WTC11 (cell line): ENCODE results near the gene YLPM1.

Experiments used
- CREB1 ChIP-seq: sonication (generic); formaldehyde crosslinking; IDR thresholded peaks from 2 replicates; pipeline ENCODE4 v1.8.0; 2023; ENCODE audit warnings: mild to moderate bottlenecking, missing genetic modification reagents
- MXD4 ChIP-seq: fragments of 250-450 bp; sonication (Bioruptor Pico); IDR thresholded peaks from 2 replicates; pipeline ENCODE4 v1.8.0; 2021; ENCODE audit warnings: mild to moderate bottlenecking, moderate library complexity, borderline replicate concordance
- NFYB ChIP-seq: sonication (generic); formaldehyde crosslinking; conservative IDR thresholded peaks from 2 replicates; pipeline ENCODE4 v1.8.0; 2022; ENCODE audit warnings: low read depth, missing genetic modification reagents
- NR3C1 ChIP-seq: sonication (generic); formaldehyde crosslinking; conservative IDR thresholded peaks from 2 replicates; pipeline ENCODE4 v1.8.1; 2023; ENCODE audit warnings: low read depth, mild to moderate bottlenecking, missing genetic modification reagents
- SMAD3 ChIP-seq: sonication (generic); formaldehyde crosslinking; IDR thresholded peaks from 2 replicates; pipeline ENCODE4 v1.8.0; 2022; ENCODE audit warnings: missing genetic modification reagents, mild to moderate bottlenecking, borderline replicate concordance
- SP1 ChIP-seq: sonication (generic); formaldehyde crosslinking; conservative IDR thresholded peaks from 2 replicates; pipeline ENCODE4 v1.8.1; 2022; ENCODE audit warnings: missing genetic modification reagents
- TF ChIP-seq, protein P1 (sequence below): sonication (generic); formaldehyde crosslinking; IDR thresholded peaks from 2 replicates; pipeline ENCODE4 v1.8.1; 2023; ENCODE audit warnings: mild to moderate bottlenecking, missing genetic modification reagents, moderate library complexity
- TF ChIP-seq, protein P2 (sequence below): fragments of 200-600 bp; IDR thresholded peaks from 2 replicates; pipeline ENCODE4 v1.8.0; 2022; ENCODE audit warnings: antibody characterized with exemption
- TF ChIP-seq, protein P3 (sequence below): sonication (generic); formaldehyde crosslinking; conservative IDR thresholded peaks from 2 replicates; pipeline ENCODE4 v1.8.1; 2022; ENCODE audit warnings: mild to moderate bottlenecking, missing genetic modification reagents
- TF ChIP-seq, protein P4 (sequence below): sonication (generic); formaldehyde crosslinking; IDR thresholded peaks from 2 replicates; pipeline ENCODE4 v1.8.0; 2022; ENCODE audit warnings: mild to moderate bottlenecking, missing genetic modification reagents
- TF ChIP-seq, protein P5 (sequence below): sonication (generic); formaldehyde crosslinking; IDR thresholded peaks from 2 replicates; pipeline ENCODE4 v1.8.1; 2022; ENCODE audit warnings: low read depth, missing genetic modification reagents, borderline replicate concordance
- TF ChIP-seq, protein P6 (sequence below): sonication (generic); formaldehyde crosslinking; IDR thresholded peaks from 2 replicates; pipeline ENCODE4 v1.8.1; 2022; ENCODE audit warnings: mild to moderate bottlenecking, moderate library complexity, missing genetic modification reagents

DNA sequence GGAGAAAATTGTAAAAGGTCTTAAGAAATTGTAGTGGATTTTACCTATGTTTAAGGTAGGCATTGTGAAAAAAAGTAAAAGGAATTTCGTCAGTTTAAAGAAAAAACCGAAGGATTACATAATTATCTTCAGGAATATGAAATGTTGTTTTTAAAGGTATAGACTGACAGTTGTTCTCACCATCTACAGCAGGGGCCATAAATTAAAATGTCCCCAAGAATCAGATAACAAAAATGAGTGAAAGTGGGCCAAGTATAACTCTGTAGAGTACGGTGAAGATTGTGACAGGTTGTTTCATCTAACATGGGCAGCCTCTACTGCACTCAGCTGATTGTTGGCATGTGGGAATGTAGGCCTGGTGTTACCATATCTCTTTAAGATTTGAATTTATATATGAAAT, 38.3 kb downstream of the YLPM1 start:
- TF ChIP-seq, protein P1, sequence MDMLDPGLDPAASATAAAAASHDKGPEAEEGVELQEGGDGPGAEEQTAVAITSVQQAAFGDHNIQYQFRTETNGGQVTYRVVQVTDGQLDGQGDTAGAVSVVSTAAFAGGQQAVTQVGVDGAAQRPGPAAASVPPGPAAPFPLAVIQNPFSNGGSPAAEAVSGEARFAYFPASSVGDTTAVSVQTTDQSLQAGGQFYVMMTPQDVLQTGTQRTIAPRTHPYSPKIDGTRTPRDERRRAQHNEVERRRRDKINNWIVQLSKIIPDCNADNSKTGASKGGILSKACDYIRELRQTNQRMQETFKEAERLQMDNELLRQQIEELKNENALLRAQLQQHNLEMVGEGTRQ (CRISPR knock-in tag): no peak
- TF ChIP-seq, protein P2, sequence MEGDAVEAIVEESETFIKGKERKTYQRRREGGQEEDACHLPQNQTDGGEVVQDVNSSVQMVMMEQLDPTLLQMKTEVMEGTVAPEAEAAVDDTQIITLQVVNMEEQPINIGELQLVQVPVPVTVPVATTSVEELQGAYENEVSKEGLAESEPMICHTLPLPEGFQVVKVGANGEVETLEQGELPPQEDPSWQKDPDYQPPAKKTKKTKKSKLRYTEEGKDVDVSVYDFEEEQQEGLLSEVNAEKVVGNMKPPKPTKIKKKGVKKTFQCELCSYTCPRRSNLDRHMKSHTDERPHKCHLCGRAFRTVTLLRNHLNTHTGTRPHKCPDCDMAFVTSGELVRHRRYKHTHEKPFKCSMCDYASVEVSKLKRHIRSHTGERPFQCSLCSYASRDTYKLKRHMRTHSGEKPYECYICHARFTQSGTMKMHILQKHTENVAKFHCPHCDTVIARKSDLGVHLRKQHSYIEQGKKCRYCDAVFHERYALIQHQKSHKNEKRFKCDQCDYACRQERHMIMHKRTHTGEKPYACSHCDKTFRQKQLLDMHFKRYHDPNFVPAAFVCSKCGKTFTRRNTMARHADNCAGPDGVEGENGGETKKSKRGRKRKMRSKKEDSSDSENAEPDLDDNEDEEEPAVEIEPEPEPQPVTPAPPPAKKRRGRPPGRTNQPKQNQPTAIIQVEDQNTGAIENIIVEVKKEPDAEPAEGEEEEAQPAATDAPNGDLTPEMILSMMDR: no peak
- TF ChIP-seq, protein P3, sequence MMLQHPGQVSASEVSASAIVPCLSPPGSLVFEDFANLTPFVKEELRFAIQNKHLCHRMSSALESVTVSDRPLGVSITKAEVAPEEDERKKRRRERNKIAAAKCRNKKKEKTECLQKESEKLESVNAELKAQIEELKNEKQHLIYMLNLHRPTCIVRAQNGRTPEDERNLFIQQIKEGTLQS: no peak
- TF ChIP-seq NR3C1 (CRISPR knock-in tag) (no peak), SP1 (CRISPR knock-in tag) (no peak), NFYB (CRISPR knock-in tag) (no peak), SMAD3 (CRISPR knock-in tag) (no peak), MXD4 (CRISPR knock-in tag) (no peak), CREB1 (CRISPR knock-in tag) (no peak)
- TF ChIP-seq, protein P4, sequence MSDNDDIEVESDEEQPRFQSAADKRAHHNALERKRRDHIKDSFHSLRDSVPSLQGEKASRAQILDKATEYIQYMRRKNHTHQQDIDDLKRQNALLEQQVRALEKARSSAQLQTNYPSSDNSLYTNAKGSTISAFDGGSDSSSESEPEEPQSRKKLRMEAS: no peak
- TF ChIP-seq, protein P5, sequence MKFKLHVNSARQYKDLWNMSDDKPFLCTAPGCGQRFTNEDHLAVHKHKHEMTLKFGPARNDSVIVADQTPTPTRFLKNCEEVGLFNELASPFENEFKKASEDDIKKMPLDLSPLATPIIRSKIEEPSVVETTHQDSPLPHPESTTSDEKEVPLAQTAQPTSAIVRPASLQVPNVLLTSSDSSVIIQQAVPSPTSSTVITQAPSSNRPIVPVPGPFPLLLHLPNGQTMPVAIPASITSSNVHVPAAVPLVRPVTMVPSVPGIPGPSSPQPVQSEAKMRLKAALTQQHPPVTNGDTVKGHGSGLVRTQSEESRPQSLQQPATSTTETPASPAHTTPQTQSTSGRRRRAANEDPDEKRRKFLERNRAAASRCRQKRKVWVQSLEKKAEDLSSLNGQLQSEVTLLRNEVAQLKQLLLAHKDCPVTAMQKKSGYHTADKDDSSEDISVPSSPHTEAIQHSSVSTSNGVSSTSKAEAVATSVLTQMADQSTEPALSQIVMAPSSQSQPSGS: no peak
- TF ChIP-seq, protein P6, sequence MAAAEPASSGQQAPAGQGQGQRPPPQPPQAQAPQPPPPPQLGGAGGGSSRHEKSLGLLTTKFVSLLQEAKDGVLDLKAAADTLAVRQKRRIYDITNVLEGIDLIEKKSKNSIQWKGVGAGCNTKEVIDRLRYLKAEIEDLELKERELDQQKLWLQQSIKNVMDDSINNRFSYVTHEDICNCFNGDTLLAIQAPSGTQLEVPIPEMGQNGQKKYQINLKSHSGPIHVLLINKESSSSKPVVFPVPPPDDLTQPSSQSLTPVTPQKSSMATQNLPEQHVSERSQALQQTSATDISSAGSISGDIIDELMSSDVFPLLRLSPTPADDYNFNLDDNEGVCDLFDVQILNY: no peak
